ENCODE measurements around the gene FLOT1.

FLOT1 gene

DNA sequence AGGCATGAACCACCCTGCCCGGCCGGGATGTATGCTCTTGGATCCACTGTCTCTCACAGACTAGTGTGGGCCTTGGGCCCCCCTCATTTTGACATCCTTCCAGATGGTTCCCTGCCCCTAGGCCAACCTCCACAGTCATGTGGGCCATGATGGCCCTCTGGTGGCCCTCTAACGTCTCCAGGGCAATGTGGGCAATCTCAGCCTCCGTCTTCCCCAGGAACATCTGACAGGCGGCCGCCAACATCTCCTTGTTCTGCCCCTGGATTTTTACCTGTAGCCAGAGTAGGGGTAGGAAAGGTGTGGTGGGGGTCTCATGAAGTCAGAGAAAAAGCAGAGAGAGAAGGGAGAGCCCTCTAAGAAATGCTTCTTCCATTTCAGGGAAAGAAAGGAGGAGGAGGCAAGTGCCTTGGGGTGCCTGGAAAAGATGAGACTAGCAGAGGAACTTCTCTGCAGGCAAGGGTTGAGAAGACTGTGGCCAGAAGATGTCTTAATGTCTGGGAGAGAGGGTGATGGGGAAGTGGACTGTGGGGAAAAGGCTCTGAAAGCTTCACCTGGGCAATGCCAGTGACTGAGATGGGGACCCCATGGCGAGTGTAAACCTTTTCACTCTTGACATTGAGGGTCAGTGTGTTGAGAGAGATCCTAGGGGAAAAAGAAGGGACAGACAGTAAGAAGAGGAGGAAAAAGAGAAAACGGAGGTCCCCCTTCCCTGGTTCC lies 1.3 kb downstream of the FLOT1 start:
- DNase-seq (ENCODE audit: insufficient read length): no peak
- no peak for TF ChIP-seq POLR2AphosphoS5 (IDR thresholded peaks at IDR 0.05; ENCODE audit: low read depth, low read length)
- no peak for FAIRE-seq

DNA sequence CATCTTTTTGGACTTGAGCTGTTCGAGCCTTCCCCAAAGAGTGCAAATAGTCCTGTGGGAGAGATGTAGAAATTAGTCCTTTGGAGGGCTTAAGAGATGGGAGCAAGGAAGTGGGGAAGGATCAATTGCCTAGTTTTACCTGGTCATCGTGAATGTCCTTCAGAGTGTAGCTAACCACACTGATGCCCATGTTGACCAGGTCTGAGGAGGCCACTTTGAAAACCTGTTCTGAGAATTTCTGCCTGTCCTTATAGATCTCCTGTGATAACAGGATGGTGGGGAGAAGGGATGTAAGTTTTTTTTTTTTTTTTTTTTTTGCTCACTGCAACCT lies 2.0 kb downstream of the FLOT1 start:
- no peak for TF ChIP-seq POLR2AphosphoS5 (IDR thresholded peaks at IDR 0.05; ENCODE audit: low read depth, low read length)
- TF ChIP-seq POLR2A (IDR thresholded peaks at IDR 0.05; ENCODE audit: low read depth, low read length): no peak
- TF ChIP-seq TAF1 (IDR thresholded peaks at IDR 0.05; ENCODE audit: borderline replicate concordance, low read depth, low read length): no peak
- no peak for FAIRE-seq
- no peak for DNase-seq (ENCODE audit: insufficient read length)

DNA sequence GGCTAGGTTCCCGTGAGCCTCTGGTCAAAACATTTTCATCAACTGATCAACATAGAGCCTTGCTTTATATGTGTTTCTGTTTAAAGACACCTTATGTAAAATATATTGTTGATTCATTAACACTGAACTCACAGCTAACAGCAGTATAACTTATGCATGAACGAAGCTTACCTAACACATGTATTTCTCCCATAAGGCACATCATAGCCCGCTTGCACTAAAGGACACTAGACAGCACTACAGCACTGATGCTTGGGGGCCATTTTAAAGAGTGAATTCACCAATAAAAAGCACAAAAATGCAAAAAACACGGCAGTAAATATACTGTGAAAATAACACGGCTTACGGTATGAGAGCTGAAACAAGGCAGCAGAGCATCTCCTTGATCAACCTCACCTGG lies 4.0 kb downstream of the FLOT1 start:
- FAIRE-seq (no peak), DNase-seq (ENCODE audit: insufficient read length) (no peak)
- TF ChIP-seq POLR2A (IDR thresholded peaks at IDR 0.05; ENCODE audit: low read depth, low read length) (no peak), TAF1 (IDR thresholded peaks at IDR 0.05; ENCODE audit: borderline replicate concordance, low read depth, low read length) (no peak), POLR2AphosphoS5 (IDR thresholded peaks at IDR 0.05; ENCODE audit: low read depth, low read length) (no peak)

DNA sequence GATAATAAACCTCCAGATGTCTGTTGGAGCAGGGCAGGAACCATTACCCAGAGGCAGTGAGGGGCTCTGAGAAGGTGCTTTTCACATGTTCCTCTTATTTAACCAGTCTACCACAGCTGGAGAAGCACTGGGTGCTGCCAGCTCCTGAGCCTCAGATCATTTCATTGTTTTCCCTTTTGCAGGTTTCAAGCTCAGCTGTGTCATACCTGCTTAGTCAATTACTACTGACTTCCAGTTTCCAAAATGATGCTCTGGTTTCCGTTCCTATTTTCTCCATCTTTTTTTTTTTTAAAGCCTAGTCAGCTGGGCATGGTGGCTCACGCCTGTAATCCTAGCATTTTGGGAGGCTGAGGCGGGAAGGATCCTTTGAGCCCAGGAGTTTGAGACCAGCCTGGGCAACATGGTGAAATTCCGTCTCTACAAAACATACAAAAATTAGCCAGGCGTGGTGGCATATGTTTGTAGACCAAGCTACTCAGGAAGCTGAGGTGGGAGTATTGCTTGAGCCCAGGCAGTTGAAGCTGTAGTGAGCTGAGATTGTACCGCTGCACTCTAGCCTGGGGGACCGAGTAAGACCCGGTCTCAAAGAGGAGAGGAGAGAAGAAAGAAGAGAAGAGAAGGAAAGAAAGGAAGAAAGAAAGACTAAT lies 6.7 kb downstream of the FLOT1 start:
- DNase-seq (ENCODE audit: insufficient read length) (no peak), FAIRE-seq (no peak)
- TF ChIP-seq POLR2AphosphoS5 (IDR thresholded peaks at IDR 0.05; ENCODE audit: low read depth, low read length) (no peak), POLR2A (IDR thresholded peaks at IDR 0.05; ENCODE audit: low read depth, low read length) (no peak), TAF1 (IDR thresholded peaks at IDR 0.05; ENCODE audit: borderline replicate concordance, low read depth, low read length) (no peak)

DNA sequence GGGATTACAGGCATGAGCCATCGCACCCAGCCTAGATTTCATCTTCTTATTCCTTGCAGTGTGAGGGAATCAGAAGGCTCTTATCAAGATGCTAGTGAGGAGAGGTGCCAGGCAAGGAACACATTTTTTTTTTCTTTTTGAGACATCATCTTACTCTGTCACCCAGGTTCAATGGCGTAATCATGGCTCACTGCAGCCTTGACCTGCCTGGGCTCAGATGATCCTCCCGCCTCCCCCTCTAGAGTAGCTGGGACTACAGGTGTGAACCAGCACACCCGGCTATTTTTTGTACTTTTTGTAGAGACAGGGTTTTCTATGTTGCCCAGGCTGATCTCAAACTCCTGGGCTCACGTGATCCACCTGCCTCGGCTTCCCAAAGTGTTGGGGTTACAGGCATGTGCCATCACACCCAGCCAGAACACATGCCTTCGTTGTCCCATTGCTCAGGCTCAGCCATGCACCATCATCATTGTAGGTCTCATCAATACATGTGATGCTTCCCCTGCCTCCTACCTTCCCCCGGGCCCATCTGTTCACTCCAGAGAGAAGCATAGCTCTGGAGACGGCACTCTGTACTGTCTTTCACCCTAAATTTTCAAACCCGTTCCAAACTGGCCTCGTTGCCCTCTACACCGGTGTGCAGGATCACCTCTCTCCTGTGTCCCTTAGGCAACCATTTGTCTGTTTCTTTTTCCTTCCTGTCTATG lies 10.1 kb downstream of the FLOT1 start:
- FAIRE-seq (no peak), DNase-seq (ENCODE audit: insufficient read length) (no peak)
- TF ChIP-seq POLR2AphosphoS5 (IDR thresholded peaks at IDR 0.05; ENCODE audit: low read depth, low read length): no peak
- no peak for TF ChIP-seq TAF1 (IDR thresholded peaks at IDR 0.05; ENCODE audit: borderline replicate concordance, low read depth, low read length)
- no peak for TF ChIP-seq POLR2A (IDR thresholded peaks at IDR 0.05; ENCODE audit: low read depth, low read length)

DNA sequence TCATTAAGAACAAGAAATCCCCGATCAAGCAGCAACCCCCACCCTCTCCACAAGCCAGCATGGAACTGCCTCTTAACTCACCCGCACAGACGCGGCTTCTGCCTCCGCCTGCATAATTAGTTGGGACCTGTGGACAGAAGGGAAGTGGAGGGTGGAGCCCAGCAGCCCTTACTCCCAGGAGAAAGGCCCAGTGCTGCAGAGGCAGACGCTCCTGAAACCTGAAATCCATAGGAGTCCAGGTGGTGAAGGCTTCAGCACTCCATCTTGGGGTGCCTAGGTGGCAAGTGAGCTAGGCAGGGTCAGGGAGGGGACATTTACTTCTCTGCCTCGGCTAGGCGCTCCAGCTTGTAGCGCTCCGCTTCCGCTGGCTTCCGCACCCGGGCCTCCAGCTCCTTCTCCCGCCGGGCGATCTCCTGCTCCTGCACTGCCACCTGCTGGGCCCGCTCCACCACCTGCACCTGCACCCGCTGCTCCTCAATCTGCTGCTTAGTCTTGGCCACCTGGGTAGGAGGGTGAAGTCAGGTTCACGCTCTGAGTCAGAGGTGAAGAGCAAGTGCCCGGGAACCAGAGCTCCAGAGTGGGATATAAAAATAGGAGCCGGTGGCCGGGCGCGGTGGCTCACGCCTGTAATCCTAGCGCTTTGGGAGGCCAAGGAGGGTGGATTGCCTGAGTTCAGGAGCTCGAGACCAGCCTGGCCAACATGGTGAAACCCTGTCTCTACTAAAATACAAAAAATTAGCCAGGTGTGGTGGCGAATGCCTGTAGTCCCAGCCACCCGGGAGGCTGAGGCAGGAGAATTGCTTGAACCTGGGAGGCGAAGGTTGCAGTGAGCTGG lies 11.7 kb downstream of the FLOT1 start:
- peak; percentile 80 for DNase-seq (ENCODE audit: insufficient read length)
- no peak for TF ChIP-seq POLR2AphosphoS5 (IDR thresholded peaks at IDR 0.05; ENCODE audit: low read depth, low read length)
- no peak for TF ChIP-seq TAF1 (IDR thresholded peaks at IDR 0.05; ENCODE audit: borderline replicate concordance, low read depth, low read length)
- no peak for TF ChIP-seq POLR2A (IDR thresholded peaks at IDR 0.05; ENCODE audit: low read depth, low read length)
- peak; percentile 82 for FAIRE-seq

DNA sequence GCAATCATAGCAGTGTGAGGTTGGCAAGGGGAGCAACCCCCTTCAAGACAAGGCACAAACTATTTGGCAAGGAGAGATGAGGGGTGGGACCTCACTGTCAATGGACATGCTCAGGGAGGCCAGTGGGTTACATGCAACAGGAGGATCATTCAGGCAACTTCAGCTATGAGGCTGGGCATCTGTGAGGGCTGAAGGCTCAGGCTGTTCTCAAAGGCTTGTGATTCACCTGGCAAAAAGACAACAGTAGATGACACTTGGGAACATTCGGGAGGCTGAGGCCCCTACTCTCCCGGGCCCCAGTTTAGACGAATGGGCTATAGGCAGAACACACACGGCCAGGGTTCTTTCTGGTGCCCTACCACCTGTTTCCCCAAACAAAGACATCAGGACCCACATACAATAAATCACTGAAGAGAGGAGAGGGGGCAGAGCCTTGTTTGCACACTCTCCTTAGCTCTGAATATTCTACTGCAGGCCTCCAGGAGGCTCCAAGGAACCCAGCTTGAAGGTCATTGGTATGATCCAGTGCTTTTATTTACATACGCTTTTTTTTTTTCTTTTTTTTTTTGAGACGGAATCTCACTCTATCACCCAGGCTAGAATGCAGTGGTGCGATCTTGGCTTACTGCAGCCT lies 14.4 kb downstream of the FLOT1 start:
- TF ChIP-seq POLR2AphosphoS5 (IDR thresholded peaks at IDR 0.05; ENCODE audit: low read depth, low read length): no peak
- TF ChIP-seq POLR2A (IDR thresholded peaks at IDR 0.05; ENCODE audit: low read depth, low read length): no peak
- no peak for TF ChIP-seq TAF1 (IDR thresholded peaks at IDR 0.05; ENCODE audit: borderline replicate concordance, low read depth, low read length)
- FAIRE-seq: no peak
- DNase-seq (ENCODE audit: insufficient read length): no peak

DNA sequence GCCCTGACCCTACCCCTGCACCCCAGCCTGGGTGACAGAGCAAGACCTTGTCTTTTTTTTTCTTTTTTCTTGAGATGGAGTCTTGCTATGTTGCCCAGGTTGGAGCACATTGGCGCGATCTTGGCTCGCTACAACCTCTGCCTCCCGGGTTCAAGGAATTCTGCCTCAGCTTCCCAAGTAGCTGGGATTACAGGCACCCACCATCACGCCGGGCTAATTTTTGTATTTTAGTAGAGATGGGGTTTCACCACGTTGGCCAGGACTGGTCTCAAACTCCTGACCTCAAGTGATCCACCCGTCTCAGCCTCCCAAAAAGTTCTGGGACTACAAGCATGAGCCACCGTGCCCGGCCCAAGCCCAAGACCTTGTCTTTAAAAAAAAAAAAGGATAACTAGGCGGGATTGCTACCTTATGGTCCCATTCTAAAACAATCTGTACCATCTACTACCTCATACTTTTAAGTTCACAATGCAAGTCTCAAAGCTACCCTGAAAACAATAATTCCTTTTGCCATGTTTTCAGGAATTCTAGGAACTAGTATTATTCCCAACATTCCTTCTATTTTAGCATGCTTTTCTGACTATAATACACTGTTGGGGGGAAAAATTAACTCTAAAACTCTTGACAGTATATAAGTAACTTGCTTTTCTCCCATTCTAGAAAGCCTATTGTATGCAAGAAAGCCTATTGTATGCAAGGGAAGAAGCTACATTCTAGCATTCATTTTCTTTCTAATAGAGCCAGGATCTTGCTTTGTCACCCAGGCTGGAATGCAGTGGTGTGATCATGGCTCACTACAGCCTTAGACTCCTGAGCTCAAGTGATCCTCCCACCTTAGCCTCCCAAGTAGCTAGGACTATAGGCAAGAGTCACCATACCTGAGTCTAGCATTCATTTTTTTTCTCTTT lies 15.7 kb downstream of the FLOT1 start:
- DNase-seq (ENCODE audit: insufficient read length): no peak
- TF ChIP-seq POLR2AphosphoS5 (IDR thresholded peaks at IDR 0.05; ENCODE audit: low read depth, low read length) (no peak), POLR2A (IDR thresholded peaks at IDR 0.05; ENCODE audit: low read depth, low read length) (no peak), TAF1 (IDR thresholded peaks at IDR 0.05; ENCODE audit: borderline replicate concordance, low read depth, low read length) (no peak)
- FAIRE-seq: no peak

DNA sequence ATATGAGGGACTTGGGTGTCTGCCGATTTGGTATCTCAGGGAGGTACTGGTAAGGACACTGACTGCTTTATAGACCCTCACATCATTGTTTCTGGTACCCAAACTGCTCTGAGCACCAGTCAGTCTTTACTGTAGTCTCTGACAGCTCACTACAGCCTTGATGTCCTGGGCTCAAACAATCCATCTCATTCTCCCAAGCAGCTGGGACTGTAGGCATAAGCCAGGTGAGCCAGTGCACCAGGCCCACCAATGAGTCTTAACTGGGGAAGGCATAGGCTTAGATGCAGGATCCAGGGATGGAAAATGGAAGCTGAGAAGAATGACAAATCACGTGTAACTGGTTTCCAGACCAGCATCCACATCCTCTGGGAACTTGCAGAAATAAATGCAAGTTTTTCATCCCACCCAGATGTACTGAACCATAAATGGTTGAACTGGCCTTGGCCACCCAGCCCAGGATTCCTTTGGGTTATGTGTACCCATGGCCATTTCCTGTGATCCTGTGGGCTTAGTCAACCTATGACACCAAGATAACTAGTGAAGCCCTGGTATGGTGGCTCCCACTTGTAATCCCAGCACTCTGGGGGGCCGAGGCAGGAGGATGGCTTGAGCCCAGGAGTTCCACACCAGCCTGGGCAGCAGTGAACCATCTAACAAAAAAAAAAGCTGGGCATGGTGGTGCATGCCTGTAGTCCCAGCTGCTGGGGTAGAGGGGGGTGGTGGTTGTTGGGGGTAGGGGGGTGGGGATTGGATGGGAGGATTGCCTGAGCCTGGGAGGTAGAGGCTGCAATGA lies 16.6 kb downstream of the FLOT1 start:
- TF ChIP-seq TAF1 (IDR thresholded peaks at IDR 0.05; ENCODE audit: borderline replicate concordance, low read depth, low read length): no peak
- peak; percentile 85 for TF ChIP-seq POLR2A (IDR thresholded peaks at IDR 0.05; ENCODE audit: low read depth, low read length)
- peak; percentile 98 for TF ChIP-seq POLR2AphosphoS5 (IDR thresholded peaks at IDR 0.05; ENCODE audit: low read depth, low read length)
- DNase-seq (ENCODE audit: insufficient read length) (no peak), FAIRE-seq (no peak)
